Dedifferentiated amniotic fluid mesenchymal stem cell (primary cell): ENCODE results near the gene ITPR1.

ENCODE experiments used
- DNase-seq: peaks from one replicate; pipeline ENCODE4 v3.0.0-alpha.2; 2016; ENCODE audit errors: extremely low spot score

The ITPR1 gene

DNA sequence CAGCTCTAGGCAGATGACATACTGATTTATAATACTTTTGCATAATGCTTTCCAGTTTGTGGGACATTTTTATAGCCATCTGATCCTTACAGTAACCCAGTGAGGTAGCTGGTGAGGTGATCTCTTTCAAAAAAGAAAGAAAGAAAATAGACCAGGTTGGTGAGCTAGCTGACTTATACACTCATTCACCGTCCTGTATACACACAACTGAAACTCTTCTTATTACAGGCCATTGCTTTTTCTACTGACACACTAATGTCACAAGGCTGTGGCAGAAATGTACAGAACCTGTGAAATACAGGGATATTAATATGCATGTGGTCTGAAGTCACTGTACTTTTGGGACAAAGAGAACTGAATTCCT, 335.9 kb downstream of the ITPR1 start:
- DNase-seq = no peak

DNA sequence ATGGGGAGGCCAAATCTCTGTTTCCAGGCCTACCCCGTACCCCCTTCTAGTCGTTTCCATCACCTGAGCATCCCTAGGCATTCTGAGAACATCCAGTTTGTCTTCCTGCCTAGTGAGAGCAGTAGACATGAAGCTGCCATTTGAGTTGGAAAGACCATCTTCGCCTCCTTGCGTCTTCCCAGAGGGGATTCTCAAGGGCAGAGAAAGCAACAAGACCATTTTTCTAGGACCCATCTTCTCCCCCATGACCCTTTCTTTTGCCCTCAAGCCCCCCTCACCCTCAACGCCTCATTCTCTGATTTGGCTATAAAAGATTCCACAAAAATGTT, 337.4 kb downstream of the ITPR1 start:
- DNase-seq = no peak

DNA sequence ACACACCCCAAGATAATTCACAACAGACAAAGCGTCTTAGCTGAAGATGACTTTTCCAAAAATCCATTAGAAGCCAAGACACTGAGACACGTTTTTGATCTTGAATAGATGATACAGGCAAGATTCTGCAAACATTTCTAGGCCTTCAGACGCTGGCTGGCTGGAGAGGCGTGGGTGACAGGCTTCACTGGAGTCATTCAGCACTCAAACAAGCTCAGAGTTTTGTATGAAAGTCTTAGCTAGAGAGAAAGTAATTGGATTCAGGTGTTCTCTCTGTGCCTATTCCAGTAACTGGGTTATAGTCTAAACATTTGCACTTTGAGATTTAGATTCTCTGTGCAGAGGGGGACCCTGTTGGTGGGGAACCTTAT, 338.4 kb downstream of the ITPR1 start:
- peak; percentile 55 for DNase-seq

DNA sequence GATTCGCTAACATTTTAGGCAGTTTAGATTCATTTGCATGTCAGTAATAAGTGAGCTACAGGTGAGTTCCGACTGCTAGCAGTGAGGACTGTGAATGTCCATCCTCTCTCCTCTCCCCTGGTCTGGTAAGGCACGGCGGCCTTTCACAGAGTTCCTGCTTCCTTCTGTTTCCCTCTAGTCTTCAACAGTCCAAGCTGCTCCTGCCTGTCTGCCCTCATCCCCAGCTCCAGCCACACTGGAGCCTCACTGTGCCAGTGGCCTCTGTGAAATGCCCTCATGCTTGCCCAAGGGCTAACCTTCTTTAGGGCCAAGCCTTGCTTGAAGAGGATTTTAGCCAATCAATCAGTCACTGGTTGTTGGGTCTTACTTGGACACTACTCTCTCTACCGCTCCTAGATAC, 340.3 kb downstream of the ITPR1 start:
- DNase-seq = no peak

DNA sequence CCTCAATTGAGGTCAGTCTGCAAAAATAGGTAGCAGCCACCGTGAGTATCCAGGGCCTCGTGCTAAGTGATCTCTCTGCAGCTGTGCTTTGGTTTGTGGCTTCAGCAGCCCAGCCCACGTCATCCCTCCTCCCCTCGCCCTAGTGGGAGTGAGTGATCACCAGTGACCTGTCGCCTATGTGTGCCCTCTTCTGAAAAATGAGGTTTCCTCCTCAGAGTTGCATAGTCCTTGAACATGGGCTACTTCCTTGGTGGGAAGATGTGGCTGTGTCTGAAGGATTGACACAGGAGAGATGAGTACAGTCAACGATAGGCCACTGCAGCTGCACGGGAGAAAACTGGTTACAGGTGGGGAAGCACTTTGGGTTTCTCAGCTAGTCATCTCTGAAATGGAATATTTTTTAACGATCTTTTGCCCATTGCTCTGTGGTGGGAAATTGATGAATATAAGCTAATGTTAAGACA, 341.3 kb downstream of the ITPR1 start:
- no peak for DNase-seq

DNA sequence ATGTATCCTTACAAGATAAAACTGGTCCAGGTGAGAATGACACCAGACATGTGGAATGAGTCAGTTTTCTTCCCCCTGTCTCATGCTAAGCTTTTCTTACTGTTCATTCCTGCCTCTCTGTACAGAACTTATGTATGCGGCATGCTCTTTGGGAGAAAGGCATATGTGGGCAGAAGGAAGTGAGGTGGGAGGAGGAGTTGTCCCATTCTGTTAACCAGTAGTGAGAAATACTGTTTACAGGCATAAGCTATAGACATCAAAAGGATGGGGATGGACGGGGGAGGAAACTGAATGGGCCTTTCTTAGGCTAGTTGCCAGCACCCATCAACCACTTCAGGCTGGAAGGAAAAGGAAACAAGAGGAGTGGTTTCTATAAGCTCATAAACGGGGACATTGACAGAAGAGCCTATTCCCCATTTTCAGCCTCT, 342.5 kb downstream of the ITPR1 start:
- DNase-seq = no peak

DNA sequence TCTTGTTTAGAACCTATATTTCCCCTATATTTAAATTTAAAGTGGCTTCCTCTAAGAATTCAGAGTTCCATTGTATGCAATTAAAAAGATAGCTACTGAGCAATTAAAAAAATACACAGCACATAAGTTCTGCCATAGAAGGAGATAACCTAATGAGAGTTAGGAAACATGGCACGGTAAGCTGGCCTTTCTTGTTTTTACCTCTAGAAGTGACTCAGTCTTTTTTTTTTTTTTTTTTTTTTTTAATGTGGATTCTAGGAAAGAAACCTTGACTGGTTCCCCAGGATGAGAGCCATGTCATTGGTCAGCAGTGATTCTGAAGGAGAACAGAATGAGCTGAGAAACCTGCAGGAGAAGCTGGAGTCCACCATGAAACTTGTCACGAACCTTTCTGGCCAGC, 343.4 kb downstream of the ITPR1 start:
- DNase-seq = no peak

DNA sequence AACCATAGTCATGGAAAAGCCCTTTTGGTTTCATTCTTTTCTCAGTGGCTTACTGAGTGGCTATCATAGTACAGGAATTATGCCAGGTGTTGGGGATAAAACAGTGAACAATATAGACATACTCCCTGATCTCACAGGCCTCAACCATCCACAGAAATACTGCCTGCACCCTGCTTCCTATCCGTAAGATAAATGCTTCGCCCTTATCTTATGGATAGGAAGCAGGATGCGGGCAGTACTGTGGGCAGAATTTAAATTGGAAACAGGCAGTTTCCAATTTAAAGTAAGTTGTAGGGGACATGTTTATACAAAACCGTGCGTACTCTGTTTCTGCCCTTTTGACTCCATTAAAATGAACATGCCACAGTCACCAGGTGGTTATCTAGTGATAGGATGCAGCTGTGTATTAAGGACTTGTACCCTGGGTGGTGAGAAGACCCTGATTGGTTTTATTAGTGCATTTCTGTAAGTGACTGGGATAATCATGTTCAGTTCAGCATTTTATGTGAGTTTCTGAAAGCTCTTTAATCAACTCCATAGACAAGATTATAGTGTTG, 344.3 kb downstream of the ITPR1 start:
- DNase-seq = no peak

DNA sequence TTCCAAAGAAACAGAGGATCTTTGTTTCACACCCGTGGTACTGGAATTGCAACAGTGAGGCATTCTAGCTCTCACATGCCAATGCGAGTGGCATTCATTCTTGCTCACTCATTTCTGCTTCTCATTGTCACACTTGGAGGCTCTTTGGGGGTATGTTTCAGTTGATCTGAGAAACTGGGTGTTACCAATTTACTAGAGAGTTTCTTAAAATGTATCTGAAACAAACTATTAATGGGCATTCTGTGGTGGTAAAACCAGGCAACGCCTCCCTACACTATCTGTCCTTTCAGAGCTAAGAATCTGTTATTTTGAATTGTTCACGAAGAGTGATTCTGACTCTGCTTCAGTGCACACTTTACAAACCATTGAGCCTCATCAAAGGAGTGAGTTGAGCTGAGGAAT, 345.5 kb downstream of the ITPR1 start:
- DNase-seq = no peak

DNA sequence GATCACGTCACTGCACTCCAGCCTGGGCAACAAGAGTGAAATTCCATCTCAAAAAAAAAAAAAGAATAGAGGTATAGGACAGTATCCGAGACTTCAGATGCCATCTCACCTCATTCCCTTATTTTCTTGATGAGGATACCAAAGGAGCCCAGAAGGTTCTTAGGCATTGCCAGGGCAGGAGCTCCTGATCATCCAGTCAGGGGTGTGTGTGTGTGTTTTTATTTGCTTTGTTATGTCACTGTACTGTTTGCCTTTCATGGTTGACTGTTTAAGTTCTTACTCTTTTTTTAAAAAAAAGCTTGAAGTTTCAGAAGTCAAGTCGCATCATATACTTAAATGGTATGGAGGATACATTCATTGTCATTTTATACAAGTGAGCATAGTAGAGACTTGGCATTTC, 346.1 kb downstream of the ITPR1 start:
- DNase-seq = no peak

DNA sequence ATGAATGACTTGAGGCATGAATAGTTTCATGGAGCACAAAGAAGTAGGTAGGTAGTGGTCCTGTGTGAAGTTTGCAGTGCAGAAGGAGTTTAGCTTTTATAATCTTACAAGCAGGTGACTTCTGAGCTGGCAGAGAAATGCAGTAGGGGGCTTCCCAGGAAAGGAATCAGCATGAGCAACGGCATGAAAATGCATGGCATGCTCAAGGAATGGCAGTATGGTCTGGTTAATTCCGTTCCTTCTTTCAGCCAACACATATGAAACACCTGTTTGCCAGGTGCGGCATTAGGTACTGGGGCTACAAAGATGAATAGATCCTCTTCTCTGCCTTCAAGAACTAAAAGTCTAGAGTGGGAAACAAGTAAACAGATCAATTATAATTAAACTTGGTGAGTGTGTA, 348.1 kb downstream of the ITPR1 start:
- DNase-seq = no peak

DNA sequence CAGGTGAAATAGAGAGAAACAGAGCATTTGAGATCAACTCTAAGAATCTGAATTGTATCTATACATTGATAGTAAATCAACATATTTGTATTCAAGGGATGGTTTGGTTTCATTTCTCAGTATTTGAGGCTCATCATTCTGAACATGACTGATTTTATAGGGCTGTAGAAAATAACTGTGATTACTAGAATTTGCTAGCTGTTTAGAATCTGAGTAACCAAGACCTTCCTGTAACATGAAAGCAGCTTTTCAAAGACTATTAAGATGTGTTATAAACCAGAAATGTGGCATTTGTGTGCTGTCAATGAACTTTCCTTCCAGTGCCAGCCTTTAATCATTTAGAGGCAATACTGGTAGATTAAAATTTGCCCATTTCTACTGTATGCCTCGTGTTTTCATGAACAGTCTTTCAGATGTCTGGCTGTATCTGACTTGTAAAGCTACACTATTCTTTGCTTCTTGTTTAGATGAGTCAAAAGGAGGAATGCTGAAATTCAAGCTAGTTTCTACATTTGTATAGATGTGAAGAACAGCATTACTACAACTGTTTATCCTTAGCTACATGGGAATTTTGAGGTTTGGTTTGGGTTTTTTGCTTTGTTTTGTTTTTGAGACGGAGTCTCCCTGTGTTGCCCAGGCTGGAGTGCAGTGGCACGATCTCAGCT, 348.8 kb downstream of the ITPR1 start:
- DNase-seq = peak; percentile 26

DNA sequence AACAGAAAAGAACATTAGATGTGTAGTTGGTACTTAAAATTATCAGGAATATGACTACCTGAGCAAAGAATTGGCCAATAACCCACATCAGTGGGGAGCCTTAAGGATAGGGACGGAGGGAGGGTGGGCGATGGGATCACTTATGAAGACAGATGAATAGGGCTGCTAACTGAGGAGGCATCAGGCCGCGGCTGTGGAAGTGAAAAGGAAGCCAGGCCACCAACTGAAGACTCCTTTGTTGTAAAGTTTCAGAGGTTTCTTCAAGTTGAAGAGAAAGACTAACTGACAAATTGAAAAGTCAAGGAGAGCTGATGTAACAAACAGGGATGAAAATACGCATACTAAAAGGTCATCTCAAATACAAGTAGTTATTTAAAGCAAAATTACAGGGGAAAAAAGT, 350.5 kb downstream of the ITPR1 start:
- DNase-seq = no peak

DNA sequence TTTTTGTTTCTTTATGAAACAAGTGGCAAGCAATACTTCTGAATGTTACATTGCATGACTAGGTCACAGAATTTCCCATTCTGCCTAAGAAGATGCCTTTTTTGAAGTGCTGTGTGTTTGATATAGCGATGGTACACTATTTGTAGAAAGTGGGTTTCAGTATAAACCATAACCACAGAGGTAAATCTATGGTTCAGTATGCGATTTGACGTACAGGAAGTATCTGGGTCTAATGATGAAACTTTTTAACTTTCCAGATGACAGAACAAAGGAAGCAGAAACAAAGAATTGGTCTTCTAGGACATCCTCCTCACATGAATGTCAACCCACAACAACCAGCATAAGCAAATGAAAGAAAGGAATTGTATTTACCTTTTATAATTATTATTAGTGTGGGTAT, 352.7 kb downstream of the ITPR1 start:
- no peak for DNase-seq

DNA sequence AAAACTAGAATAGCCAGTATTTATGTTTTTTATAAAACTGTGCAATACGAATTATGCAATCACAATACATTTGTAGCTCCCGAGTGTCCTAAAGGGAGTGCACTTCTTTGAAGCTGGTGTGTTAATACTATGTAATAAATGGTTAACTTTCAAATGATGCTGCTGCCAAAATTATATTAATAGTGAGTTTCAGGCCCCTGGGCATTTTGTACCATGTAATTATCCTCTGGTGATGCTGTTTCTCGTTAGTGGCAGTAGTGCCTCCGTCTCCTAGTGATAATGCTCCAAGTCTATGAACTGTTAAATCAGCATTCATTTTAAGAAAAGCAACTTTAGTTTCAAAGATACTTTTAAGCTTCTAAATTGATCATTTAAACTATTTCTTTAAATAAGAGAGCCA, 353.4 kb downstream of the ITPR1 start:
- no peak for DNase-seq

DNA sequence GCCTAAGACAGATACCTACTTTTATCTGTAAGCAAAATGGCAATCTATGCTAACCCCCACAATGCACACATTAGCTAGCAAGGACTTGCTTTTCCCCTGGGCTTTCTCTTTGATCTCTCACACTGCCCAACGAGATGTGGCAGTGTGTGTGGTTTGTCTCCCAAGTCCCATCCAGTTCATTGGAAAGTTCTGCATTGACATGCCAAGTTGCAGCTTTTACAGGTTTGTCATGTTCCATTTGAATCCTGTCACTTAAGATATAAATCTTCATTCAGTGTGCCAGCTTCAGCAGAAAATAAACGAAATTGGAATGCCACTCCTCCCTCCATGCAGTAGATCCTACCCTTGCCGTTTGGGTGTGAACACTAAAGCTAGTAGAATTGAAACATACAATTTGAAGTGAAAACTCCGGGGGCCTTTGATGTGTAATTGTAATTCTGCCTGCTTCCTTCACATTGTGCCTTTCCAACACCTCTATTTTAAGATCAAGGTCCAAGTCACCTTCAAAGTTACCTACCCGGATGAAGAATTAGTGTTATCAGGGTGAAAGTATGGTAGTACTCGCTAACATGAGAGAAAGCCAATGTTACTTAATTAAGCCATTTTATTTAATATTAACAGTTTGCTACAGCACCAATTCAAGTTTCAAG, 355.2 kb downstream of the ITPR1 start:
- DNase-seq = no peak

DNA sequence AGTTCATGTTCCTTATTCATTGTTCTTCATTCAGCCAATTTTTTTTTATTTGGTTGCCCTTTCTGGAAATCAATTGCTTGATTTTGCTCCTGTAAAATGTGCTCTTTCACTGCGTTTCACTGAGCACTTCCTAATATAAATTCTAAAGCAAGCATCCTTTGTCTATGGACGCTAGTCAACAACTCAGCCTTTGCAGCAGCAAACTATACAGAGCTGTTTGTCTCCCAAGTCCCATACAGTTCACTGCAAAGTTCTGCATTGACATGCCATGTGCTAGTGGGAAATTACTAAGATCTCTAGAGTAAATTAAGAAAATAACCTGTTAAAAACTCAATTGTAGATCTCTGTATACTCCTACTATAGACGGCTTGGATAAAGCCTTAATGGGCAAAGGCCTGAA, 356.0 kb downstream of the ITPR1 start:
- DNase-seq = no peak

DNA sequence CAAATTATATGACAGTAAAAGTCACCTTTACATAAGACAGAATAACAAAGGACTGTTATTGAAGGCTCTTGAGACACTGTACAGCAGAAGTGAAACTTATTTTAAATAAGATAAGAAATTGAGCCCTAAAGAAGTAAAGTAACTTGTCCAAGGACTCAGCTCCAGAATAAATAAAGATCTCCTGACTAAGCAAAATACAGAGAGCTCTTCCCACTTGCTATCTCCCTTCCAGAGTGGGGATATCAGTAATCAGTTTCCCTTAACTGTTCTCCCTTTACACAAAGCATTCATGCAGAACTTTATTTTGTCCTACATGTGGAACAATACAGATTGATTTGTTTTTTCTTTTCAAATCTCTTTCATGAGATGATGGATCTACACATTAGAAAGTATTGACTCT, 356.6 kb downstream of the ITPR1 start:
- DNase-seq = no peak

DNA sequence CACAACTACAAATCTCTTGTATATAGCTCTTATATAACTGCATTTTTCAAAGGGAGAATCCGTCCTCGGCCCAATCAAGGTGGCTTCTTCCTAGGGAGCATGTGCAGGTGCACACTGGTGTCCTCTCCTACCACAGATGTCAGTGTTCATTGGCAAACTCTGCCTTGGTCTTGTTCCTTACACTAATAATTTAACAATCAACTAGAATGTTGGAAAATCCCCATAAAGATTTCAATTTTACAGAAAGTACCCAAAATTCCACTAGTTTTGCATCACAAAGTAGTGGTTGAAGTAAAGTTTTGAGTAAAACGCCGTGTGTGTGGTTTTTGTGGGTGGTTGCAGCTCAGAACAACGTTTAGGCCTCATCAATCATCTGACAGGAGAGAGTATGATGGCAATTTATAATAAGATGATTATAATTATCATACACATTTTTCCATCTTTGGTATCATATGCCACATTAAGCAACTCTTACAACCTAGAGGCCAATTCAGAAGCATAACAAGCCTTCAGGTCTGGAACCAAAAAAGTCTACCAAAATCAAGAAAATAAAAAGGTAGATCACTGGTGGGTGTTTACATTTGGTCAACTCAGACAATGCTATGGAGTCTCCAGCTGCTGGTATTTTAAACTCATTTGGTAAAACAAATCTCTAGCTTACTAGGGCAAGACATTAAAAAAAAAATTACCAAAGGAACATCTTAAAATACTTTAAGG, 357.2 kb downstream of the ITPR1 start:
- DNase-seq = no peak

DNA sequence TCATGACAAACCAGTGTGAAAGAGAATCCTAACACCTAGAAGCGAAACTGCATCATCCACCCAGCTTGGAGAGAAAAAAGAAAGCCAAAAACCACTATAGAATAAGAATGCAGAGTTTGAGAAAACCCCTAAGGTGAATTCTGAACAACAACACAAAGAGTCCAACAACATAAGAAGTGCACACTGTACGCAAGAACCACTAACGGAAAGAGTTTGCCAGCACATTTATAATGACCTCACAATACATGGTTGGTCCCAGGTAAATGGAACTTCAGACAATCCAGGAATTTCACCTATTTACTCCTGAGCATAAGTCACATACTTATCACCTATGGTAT, 357.7 kb downstream of the ITPR1 start:
- no peak for DNase-seq

DNA sequence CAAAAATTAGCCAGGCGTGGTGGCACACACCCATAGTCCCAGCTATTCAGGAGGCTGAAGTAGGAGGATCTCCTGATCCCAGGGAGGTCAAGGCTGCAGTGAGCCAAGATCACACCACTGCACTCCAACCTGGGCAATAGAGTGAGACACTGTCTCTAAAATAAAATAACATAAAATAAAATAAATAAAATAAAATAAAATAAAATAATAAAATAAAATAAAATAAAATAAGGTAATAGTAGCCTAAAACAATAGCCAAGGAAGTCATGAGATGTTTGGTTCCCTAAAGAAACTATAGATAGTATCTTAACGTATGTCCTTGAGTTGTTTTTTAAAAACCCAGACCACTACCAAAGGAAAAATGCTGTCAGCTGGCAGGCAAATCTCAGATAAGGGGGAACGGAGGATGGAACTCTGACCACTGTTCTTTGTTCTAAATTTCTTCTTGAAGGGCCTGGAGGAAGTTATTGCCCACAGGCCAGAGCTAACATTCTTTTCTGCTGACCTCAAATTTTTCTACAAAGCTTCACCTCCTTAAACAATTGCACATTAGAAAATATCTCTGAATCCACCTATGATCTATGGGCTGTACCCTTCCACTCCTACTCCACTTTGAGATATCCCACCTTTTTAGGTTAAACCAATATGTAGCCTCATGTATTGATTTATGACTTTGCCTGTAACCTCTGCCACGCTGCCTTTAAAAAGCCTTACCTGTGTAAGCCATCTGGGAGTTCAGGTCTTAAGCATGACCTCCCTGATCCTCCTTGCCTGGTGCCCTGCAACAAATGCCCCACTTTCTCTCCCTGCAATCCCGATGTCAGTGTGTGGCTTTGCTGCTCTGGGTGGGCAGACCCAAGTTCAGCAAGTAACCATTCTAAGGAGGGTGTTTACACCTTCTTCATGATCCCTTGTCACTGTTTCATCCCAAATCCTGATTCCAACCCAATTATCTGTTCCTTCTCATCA, 359.9 kb downstream of the ITPR1 start:
- peak; percentile 24 for DNase-seq

DNA sequence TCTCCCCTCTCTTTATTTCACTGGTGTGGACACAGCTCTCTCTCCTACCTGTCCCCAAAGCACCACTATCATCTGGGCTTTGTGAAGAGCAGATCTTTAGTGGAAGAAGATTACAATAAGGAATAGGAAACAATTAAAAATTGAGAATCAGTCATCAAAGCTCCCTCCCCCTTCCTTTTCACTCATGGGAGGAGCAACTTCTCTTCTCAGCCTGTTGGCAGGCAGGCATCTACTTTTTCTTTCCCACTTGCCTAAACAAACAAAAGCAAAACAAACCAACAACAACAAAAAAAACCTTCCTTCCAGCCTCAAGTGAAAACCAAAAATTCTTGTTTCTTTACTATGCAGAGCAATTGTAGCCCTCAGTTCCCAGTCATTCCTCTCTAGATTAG, 360.6 kb downstream of the ITPR1 start:
- no peak for DNase-seq
